A673 (cell line): ENCODE data around the gene GGA3. TPM values are rescaled to one million over a fixed set of nuclear protein-coding genes. Genes with fewer than 3 reads are reported as not detected.

Source experiments
- BruUV-seq: library from RNA; stranded (reverse); fragments of 400-500 nt; replicated peaks from 2 replicates; lab custom pipeline; 2021; lab: Mats Ljungman, UMichigan
- CTCF ChIA-PET: fragments of 300-600 bp; sonication (Branson Sonifier 250); formaldehyde crosslinking; loops from one replicate; lab custom pipeline; 2022; ENCODE audit warnings: antibody characterized with exemption; lab: Charles Lee
- POLR2A ChIA-PET: fragments of 300-600 bp; sonication (Branson Sonifier 250); formaldehyde crosslinking; loops from one replicate; lab custom pipeline; 2022; ENCODE audit warnings: antibody characterized with exemption; ENCODE audit not compliant: low non-redundant PET; lab: Charles Lee
- DNase-seq: peaks from one replicate; pipeline ENCODE4 v3.0.0-alpha.2; 2015; ENCODE audit warnings: low spot score
- H3K27ac ChIP-seq: fragments of 200-600 bp; sonication (generic); 2 replicates; pipeline ENCODE4 v1.5.1; 2016; ENCODE audit warnings: mixed run types, low read depth, mild to moderate bottlenecking, mixed read lengths, antibody characterized with exemption, low read length; ENCODE audit not compliant: poor library complexity, severe bottlenecking
- H3K27me3 ChIP-seq: fragments of 200-600 bp; sonication (generic); replicated peaks from 2 replicates; pipeline ENCODE4 v1.6.1; 2017; ENCODE audit warnings: mixed run types, low read depth, mild to moderate bottlenecking, mixed read lengths, antibody characterized with exemption, low read length; ENCODE audit not compliant: insufficient read depth, poor library complexity
- H3K36me3 ChIP-seq: fragments of 200-600 bp; sonication (generic); 2 replicates; pipeline ENCODE4 v1.6.1; 2016; ENCODE audit warnings: mixed run types, mild to moderate bottlenecking, mixed read lengths, antibody characterized with exemption, low read length; ENCODE audit not compliant: insufficient read depth, poor library complexity, severe bottlenecking
- H3K4me1 ChIP-seq: fragments of 200-600 bp; sonication (generic); 2 replicates; pipeline ENCODE4 v1.6.1; 2017; ENCODE audit warnings: mixed run types, mild to moderate bottlenecking, mixed read lengths, antibody characterized with exemption, low read length; ENCODE audit not compliant: insufficient read depth, poor library complexity, severe bottlenecking
- H3K4me3 ChIP-seq: fragments of 200-600 bp; sonication (generic); 2 replicates; pipeline ENCODE4 v1.5.1; 2016; ENCODE audit warnings: low read depth, mixed run types, mild to moderate bottlenecking, mixed read lengths, low read length; ENCODE audit not compliant: poor library complexity, severe bottlenecking
- H3K9me3 ChIP-seq: fragments of 200-600 bp; sonication (generic); 2 replicates; pipeline ENCODE4 v1.6.1; 2016; ENCODE audit warnings: mixed run types, low read depth, mild to moderate bottlenecking, mixed read lengths, antibody characterized with exemption, low read length; ENCODE audit not compliant: poor library complexity, severe bottlenecking
- CTCF ChIP-seq: fragments of 300-800, 200-600 bp; sonication (generic); conservative IDR thresholded peaks from 2 replicates; pipeline ENCODE4 v1.5.1; 2017; ENCODE audit warnings: low read depth, mild to moderate bottlenecking, antibody characterized with exemption, low read length, moderate library complexity, mixed read lengths
- EZH2 ChIP-seq: fragments of 200-600 bp; sonication (generic); IDR thresholded peaks from 2 replicates; pipeline ENCODE4 v1.6.1; 2017; ENCODE audit warnings: borderline replicate concordance, low read depth, mild to moderate bottlenecking, mixed read lengths, antibody characterized with exemption, low read length; ENCODE audit not compliant: poor library complexity, severe bottlenecking
- intact Hi-C: fragments of 100-400 bp; cut with micrococcal nuclease; formaldehyde crosslinking; loops from one replicate; pipeline ENCODE4 v1.10.0; 2022; ENCODE audit not compliant: unreplicated experiment
- total RNA-seq: library from RNA; stranded (reverse); gene quantifications from 2 replicates; pipeline ENCODE4 v1.2.3, GENCODE V29; 2021

Gene GGA3
- total RNA-seq, 1 experiment from 2014 or later: 52.7 TPM

DNA sequence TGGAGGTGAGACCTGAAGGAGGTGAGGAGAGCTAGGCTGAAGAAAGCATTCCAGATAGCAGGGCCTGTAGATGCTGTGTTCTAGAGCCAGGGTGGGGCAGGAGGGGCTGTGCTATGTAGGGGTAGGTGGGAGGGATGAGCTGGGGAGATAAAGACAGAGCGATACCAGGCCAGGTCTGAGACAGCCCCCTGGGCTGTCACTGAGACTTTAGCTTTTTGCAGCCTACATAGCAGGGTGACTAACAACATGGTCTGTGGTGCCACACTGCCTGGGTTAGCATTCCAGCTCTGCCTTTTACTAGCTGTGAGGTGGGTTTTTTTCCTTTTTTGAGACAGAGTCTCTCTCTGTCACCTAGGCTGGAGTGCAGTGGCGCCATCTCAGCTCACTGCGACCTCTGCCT is 41.6 kb downstream of the GGA3 start:
- ChIA-PET POLR2A (no interaction called here), CTCF (no interaction called here)
- TF ChIP-seq CTCF (no peak), EZH2 (no peak)
- no peaks in the 10 kb centered on the region for H3K27me3 ChIP-seq
- H3K9me3 ChIP-seq: no peaks in the 10 kb centered on the region
- peaks cover 53% of the 10 kb centered on the region for H3K36me3 ChIP-seq
- BruUV-seq: no TSS peak
- no peak overlapping the region for H3K4me3 ChIP-seq
- no peak for DNase-seq
- H3K4me1 ChIP-seq: no peaks in the 10 kb centered on the region
- no peak overlapping the region for H3K27ac ChIP-seq
- intact Hi-C loops: no loop called here

GRCh38 chr17:75218131-75218530 is 43.3 kb downstream of the GGA3 start:
- POLR2A ChIA-PET: no interaction called here
- Histone ChIP-seq H3K36me3 (peaks cover 65% of the 10 kb centered on the region), H3K9me3 (no peaks in the 10 kb centered on the region), H3K4me3 (no peak overlapping the region), H3K27me3 (no peaks in the 10 kb centered on the region), H3K27ac (no peak overlapping the region), H3K4me1 (no peaks in the 10 kb centered on the region)
- intact Hi-C loops: no loop called here
- no peak for DNase-seq
- CTCF ChIA-PET: no interaction called here
- TF ChIP-seq EZH2 (no peak), CTCF (no peak)
- no TSS peak for BruUV-seq

DNA sequence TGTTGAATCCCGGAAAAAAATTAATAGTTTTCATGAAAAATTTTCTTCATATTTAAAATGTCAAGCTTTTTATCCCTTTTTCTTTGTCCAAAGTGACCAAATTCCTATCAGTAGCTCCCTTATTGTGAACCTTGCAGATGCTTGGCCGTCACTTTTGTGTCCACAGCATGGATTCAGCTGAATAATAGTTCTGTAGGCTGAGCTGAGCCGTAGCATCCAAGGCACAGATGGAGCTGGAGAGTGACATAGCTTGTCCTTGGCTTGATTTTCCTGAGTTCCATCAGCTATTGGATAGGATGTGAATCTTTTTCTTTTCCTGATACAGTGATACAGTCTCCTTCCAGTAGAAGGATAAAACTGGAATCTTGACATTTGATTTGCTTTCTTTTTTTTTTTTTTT is 52.3 kb downstream of the GGA3 start:
- Histone ChIP-seq H3K27ac (no peak overlapping the region), H3K27me3 (no peaks in the 10 kb centered on the region), H3K36me3 (peaks cover 52% of the 10 kb centered on the region), H3K4me1 (peaks cover 4% of the 10 kb centered on the region), H3K4me3 (no peak overlapping the region), H3K9me3 (no peaks in the 10 kb centered on the region)
- TF ChIP-seq CTCF: no peak
- no peak for TF ChIP-seq EZH2
- BruUV-seq: no TSS peak
- CTCF ChIA-PET: interaction anchor here (0.7 kb wide), 1 partner anchor 62 kb away, joined by 6 read pairs; the partner anchor contains the start of gene MIF4GD
- POLR2A ChIA-PET: no interaction called here
- no peak for DNase-seq
- intact Hi-C loops: loop anchor here (10.0 kb wide), 1 partner anchor 174 kb away; no protein-coding TSS in a partner anchor
